Measurements from ENCODE around the gene SCRN1.

DNA sequence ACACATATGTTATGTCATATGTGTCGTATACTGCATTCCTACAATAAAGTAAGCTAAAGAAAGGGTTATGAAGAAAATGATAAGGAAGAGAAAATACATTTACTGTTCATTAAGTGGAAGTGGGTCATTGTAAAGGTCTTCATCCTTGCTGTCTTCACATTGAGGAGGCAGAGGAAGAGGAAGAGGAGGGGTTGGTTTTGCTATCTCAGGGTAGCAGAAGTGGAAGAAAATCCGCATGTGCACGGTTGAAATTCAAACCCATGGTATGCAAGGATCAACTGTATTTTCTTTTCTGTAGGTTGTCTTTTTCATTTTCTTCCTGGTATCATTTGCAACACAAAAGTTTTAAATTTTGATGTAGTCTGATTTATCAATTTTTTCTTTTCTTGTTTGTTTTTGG is 44.9 kb upstream of the SCRN1 start:
- TF ChIP-seq CTCF (IDR thresholded peaks at IDR 0.05 in 4 of 5, conservative IDR thresholded peaks at IDR 0.05 in 1 of 5) (no peak), POLR2A (IDR thresholded peaks at IDR 0.05) (no peak)
